ENCODE measurements around the gene SLC2A1. TPM values are rescaled to one million over a fixed set of nuclear protein-coding genes. Genes with fewer than 3 reads are reported as not detected.

SLC2A1 gene
- total RNA-seq, 3 donors from 2014 or later, result 29.5 to 78.9 (median 42.1) TPM

- H3K27me3 ChIP-seq, result no peaks in the 10 kb centered on the region
- DNase-seq (ENCODE audit: low spot score in 2 of 2), result no peak
- peaks cover 0 to 9% of the 10 kb centered on the region in 2 donors for H3K4me1 ChIP-seq
- H3K9me3 ChIP-seq, result no peaks in the 10 kb centered on the region
- no peak overlapping the region for H3K27ac ChIP-seq
- no peaks in the 10 kb centered on the region for H3K36me3 ChIP-seq
- no peak overlapping the region for H3K4me3 ChIP-seq
- intact Hi-C loops (cut with DNase I; ENCODE audit: low total_unique reads), result loop anchor here (5.0 kb wide), 1 partner anchor 926 kb away; no protein-coding TSS in a partner anchor
- no peak for TF ChIP-seq CTCF (IDR thresholded peaks at IDR 0.05)
- TF ChIP-seq POLR2AphosphoS5 (IDR thresholded peaks at IDR 0.05), result no peak
- TF ChIP-seq POLR2A (IDR thresholded peaks at IDR 0.05), result no peak
Measured at GRCh38 chr1:42927920-42928505, 30.7 kb downstream of the SLC2A1 start.

- Histone ChIP-seq H3K9me3 (no peaks in the 10 kb centered on the region), H3K4me3 (no peak overlapping the region), H3K27ac (no peak overlapping the region), H3K36me3 (no peaks in the 10 kb centered on the region), H3K27me3 (no peaks in the 10 kb centered on the region), H3K4me1 (peaks cover 0 to 4% of the 10 kb centered on the region in 2 donors)
- intact Hi-C loops (cut with DNase I; ENCODE audit: low total_unique reads), result loop anchor here (5.0 kb wide), 1 partner anchor 925 kb away; no protein-coding TSS in a partner anchor
- TF ChIP-seq CTCF (IDR thresholded peaks at IDR 0.05) (no peak), POLR2AphosphoS5 (IDR thresholded peaks at IDR 0.05) (no peak), POLR2A (IDR thresholded peaks at IDR 0.05) (no peak)
- DNase-seq (ENCODE audit: low spot score in 2 of 2), result no peak
Measured at GRCh38 chr1:42927274-42927841, 31.3 kb downstream of the SLC2A1 start.

GRCh38 chr1:42926879-42927242, 31.8 kb downstream of the SLC2A1 start:
- Histone ChIP-seq H3K4me1 (no peaks in the 10 kb centered on the region), H3K9me3 (no peaks in the 10 kb centered on the region), H3K27ac (no peak overlapping the region), H3K4me3 (no peak overlapping the region), H3K27me3 (no peaks in the 10 kb centered on the region), H3K36me3 (no peaks in the 10 kb centered on the region)
- intact Hi-C loops (cut with DNase I; ENCODE audit: low total_unique reads), result loop anchor here (5.0 kb wide), 1 partner anchor 925 kb away; no protein-coding TSS in a partner anchor
- no peak for DNase-seq (ENCODE audit: low spot score in 2 of 2)
- TF ChIP-seq POLR2AphosphoS5 (IDR thresholded peaks at IDR 0.05) (no peak), CTCF (IDR thresholded peaks at IDR 0.05) (no peak), POLR2A (IDR thresholded peaks at IDR 0.05) (no peak)

GRCh38 chr1:42926235-42926878, 32.3 kb downstream of the SLC2A1 start:
- no peak overlapping the region for H3K27ac ChIP-seq
- no peaks in the 10 kb centered on the region for H3K27me3 ChIP-seq
- H3K4me1 ChIP-seq, result no peaks in the 10 kb centered on the region
- H3K36me3 ChIP-seq, result no peaks in the 10 kb centered on the region
- intact Hi-C loops (cut with DNase I; ENCODE audit: low total_unique reads), result loop anchor here (5.0 kb wide), 1 partner anchor 924 kb away; no protein-coding TSS in a partner anchor
- TF ChIP-seq POLR2A (IDR thresholded peaks at IDR 0.05), result no peak
- TF ChIP-seq CTCF (IDR thresholded peaks at IDR 0.05), result no peak
- TF ChIP-seq POLR2AphosphoS5 (IDR thresholded peaks at IDR 0.05), result no peak
- H3K4me3 ChIP-seq, result no peak overlapping the region
- DNase-seq (ENCODE audit: low spot score in 2 of 2), result no peak
- no peaks in the 10 kb centered on the region for H3K9me3 ChIP-seq
